GDM1 (cell line): Measurements from ENCODE around the gene CACNA1B.

Experiments used
- DNase-seq: peaks from one replicate; lab custom pipeline; 2025; lab: John Stamatoyannopoulos, UW

CACNA1B gene

GRCh38 chr9:137986268-137987099 is 108.9 kb downstream of the CACNA1B start:
- DNase-seq = no peak

- DNase-seq = no peak
Observed at GRCh38 chr9:137987244-137988030, 109.9 kb downstream of the CACNA1B start.

GRCh38 chr9:137988051-137988450 is 110.5 kb downstream of the CACNA1B start:
- DNase-seq = no peak

GRCh38 chr9:137988701-137989100 is 111.1 kb downstream of the CACNA1B start:
- DNase-seq = no peak

GRCh38 chr9:137989156-137989555 is 111.6 kb downstream of the CACNA1B start:
- DNase-seq = no peak

- DNase-seq = no peak
Observed at GRCh38 chr9:137989999-137990715, 112.6 kb downstream of the CACNA1B start.

GRCh38 chr9:138003485-138004190 is 126.1 kb downstream of the CACNA1B start:
- DNase-seq = no peak

GRCh38 chr9:138006576-138007233 is 129.1 kb downstream of the CACNA1B start:
- DNase-seq = no peak

GRCh38 chr9:138007566-138007917 is 130.0 kb downstream of the CACNA1B start:
- no peak for DNase-seq

GRCh38 chr9:138007918-138008841 is 130.6 kb downstream of the CACNA1B start:
- DNase-seq = no peak

- DNase-seq = no peak
Observed at GRCh38 chr9:138009016-138009802, 131.6 kb downstream of the CACNA1B start.

- DNase-seq = no peak
Observed at GRCh38 chr9:138009803-138010690, 132.5 kb downstream of the CACNA1B start.

- DNase-seq = no peak
Observed at GRCh38 chr9:138010861-138011260, 133.3 kb downstream of the CACNA1B start.

GRCh38 chr9:138011951-138012500 is 134.4 kb downstream of the CACNA1B start:
- DNase-seq = no peak

GRCh38 chr9:138013273-138013672 is 135.7 kb downstream of the CACNA1B start:
- DNase-seq = no peak

GRCh38 chr9:138013836-138014562 is 136.4 kb downstream of the CACNA1B start:
- no peak for DNase-seq

GRCh38 chr9:138014563-138014945 is 137.0 kb downstream of the CACNA1B start:
- DNase-seq = no peak
